Measurements from ENCODE around the gene DPEP3. TPM values are rescaled to one million over a fixed set of nuclear protein-coding genes. Genes with fewer than 3 reads are reported as not detected.

The DPEP3 gene
- total RNA-seq, 2 experiments from 2014 or later, result 0.16 to 0.25 TPM

GRCh38 chr16:67936124-67936879 is 44.0 kb downstream of the DPEP3 start, which contains the start of gene PSMB10:
PSMB10 (minus strand) TSS chr16:67936850; CDS start chr16:67936749, 101 bp downstream.
- no peaks in the 10 kb centered on the region for H3K9me3 Mint-ChIP-seq
- peaks cover 58% of the 10 kb centered on the region for H3K36me3 Mint-ChIP-seq (ENCODE audit: low read depth)
- peak within 1 kb of the TSS; percentile 97 for H3K4me3 Mint-ChIP-seq
- ChIA-PET POLR2A (interaction anchor here (0.7 to 3.8 kb wide), 37 partner anchors 9 to 374 kb away, joined by 3 to 26 read pairs (median 5); partner anchors contain the start of genes CTCF, DDX28, DPEP2 and DUS2), CTCF (interaction anchor here (0.7 to 5.1 kb wide), 13 partner anchors 10 to 416 kb away, joined by 3 to 24 read pairs (median 4); partner anchors contain the start of genes DDX28, DUS2 and PSKH1)
- DNase-seq (peak; percentile 78), ATAC-seq (peak; percentile 11)
- intact Hi-C loops (cut with micrococcal nuclease), result loop anchor here (10.0 kb wide), 1 partner anchor 272 kb away; the partner anchor contains the start of genes ACD, C16orf86, ENKD1 and PARD6A
- peaks cover 45% of the 10 kb centered on the region for H3K4me1 Mint-ChIP-seq (ENCODE audit: low read depth)
- H3K27me3 Mint-ChIP-seq, result no peaks in the 10 kb centered on the region
- TF ChIP-seq CTCF (IDR thresholded peaks at IDR 0.05), result no peak
- peak within 1 kb of the TSS; percentile 100 for H3K27ac Mint-ChIP-seq

- intact Hi-C loops (cut with micrococcal nuclease), result loop anchor here (10.0 kb wide), 1 partner anchor 271 kb away; the partner anchor contains the start of genes ACD, C16orf86, ENKD1 and PARD6A
- peak; percentile 92 for ATAC-seq
- POLR2A ChIA-PET, result interaction anchor here (0.7 to 3.8 kb wide), 36 partner anchors 9 to 374 kb away, joined by 3 to 26 read pairs (median 5); partner anchors contain the start of genes CENPT, CTCF, DDX28 and DPEP2
- no peaks in the 10 kb centered on the region for H3K27me3 Mint-ChIP-seq
- H3K27ac Mint-ChIP-seq, result peak overlapping the region; percentile 100
- TF ChIP-seq CTCF (IDR thresholded peaks at IDR 0.05), result no peak
- H3K4me3 Mint-ChIP-seq, result peak overlapping the region; percentile 97
- H3K4me1 Mint-ChIP-seq (ENCODE audit: low read depth), result peaks cover 42% of the 10 kb centered on the region
- CTCF ChIA-PET, result interaction anchor here (0.7 to 5.1 kb wide), 13 partner anchors 9 to 415 kb away, joined by 3 to 24 read pairs (median 4); partner anchors contain the start of genes DDX28, DUS2 and PSKH1
- DNase-seq, result peak; percentile 99
- H3K36me3 Mint-ChIP-seq (ENCODE audit: low read depth), result peaks cover 58% of the 10 kb centered on the region
- H3K9me3 Mint-ChIP-seq, result no peaks in the 10 kb centered on the region
Measured at GRCh38 chr16:67935402-67936123, 44.7 kb downstream of the DPEP3 start.

GRCh38 chr16:67935101-67935401 is 45.2 kb downstream of the DPEP3 start:
- H3K36me3 Mint-ChIP-seq (ENCODE audit: low read depth), result peaks cover 54% of the 10 kb centered on the region
- peak overlapping the region; percentile 97 for H3K4me3 Mint-ChIP-seq
- POLR2A ChIA-PET, result interaction anchor here (1.0 to 3.8 kb wide), 26 partner anchors 10 to 373 kb away, joined by 3 to 26 read pairs (median 6); partner anchors contain the start of genes CENPT, CTCF, DDX28 and DPEP2
- H3K4me1 Mint-ChIP-seq (ENCODE audit: low read depth), result peaks cover 37% of the 10 kb centered on the region
- ATAC-seq (no peak), DNase-seq (no peak)
- intact Hi-C loops (cut with micrococcal nuclease), result loop anchor here (10.0 kb wide), 1 partner anchor 270 kb away; the partner anchor contains the start of genes ACD, C16orf86, ENKD1 and PARD6A
- TF ChIP-seq CTCF (IDR thresholded peaks at IDR 0.05), result no peak
- peak overlapping the region; percentile 100 for H3K27ac Mint-ChIP-seq
- CTCF ChIA-PET, result interaction anchor here (0.9 to 5.1 kb wide), 9 partner anchors 9 to 414 kb away, joined by 3 to 24 read pairs (median 4); partner anchors contain the start of gene PSKH1
- no peaks in the 10 kb centered on the region for H3K27me3 Mint-ChIP-seq
- no peaks in the 10 kb centered on the region for H3K9me3 Mint-ChIP-seq

GRCh38 chr16:67934306-67935100 is 45.8 kb downstream of the DPEP3 start:
- H3K36me3 Mint-ChIP-seq (ENCODE audit: low read depth), result peaks cover 48% of the 10 kb centered on the region
- H3K27ac Mint-ChIP-seq, result peak overlapping the region; percentile 100
- CTCF ChIA-PET, result interaction anchor here (1.3 to 5.2 kb wide), 6 partner anchors 8 to 131 kb away, joined by 3 to 32 read pairs (median 11); partner anchors contain the start of genes NRN1L and PSKH1
- H3K9me3 Mint-ChIP-seq, result no peaks in the 10 kb centered on the region
- peaks cover 32% of the 10 kb centered on the region for H3K4me1 Mint-ChIP-seq (ENCODE audit: low read depth)
- no peak for TF ChIP-seq CTCF (IDR thresholded peaks at IDR 0.05)
- POLR2A ChIA-PET, result interaction anchor here (0.7 to 3.8 kb wide), 23 partner anchors 9 to 373 kb away, joined by 3 to 26 read pairs (median 5); partner anchors contain the start of genes CENPT, CTCF, DDX28 and DUS2
- no peaks in the 10 kb centered on the region for H3K27me3 Mint-ChIP-seq
- no peak for ATAC-seq
- no peak for DNase-seq
- peak overlapping the region; percentile 97 for H3K4me3 Mint-ChIP-seq
- intact Hi-C loops (cut with micrococcal nuclease), result loop anchor here (10.0 kb wide), 1 partner anchor 270 kb away; the partner anchor contains the start of genes ACD, C16orf86, ENKD1 and PARD6A

Measured in activated CD8-positive, alpha-beta T cell treated with anti-CD3 and anti-CD28 coated beads for 36 hours (primary cell).